Neural cell (in vitro differentiated cells): Measurements from ENCODE around the gene CXCL9.
"Not testable (repeated sequence)": the region's sequence is repeated elsewhere in the genome, so short reads cannot be mapped to it uniquely, and the experiment has no call there.

Experiments used
- EZH2 ChIP-seq: fragments of 200-600, 300-800 bp; shearing (Covaris generic), sonication (generic); IDR thresholded peaks from 2 replicates; pipeline ENCODE4 v1.6.1; 2014; ENCODE audit warnings: antibody characterized with exemption, low read length, borderline replicate concordance, mild to moderate bottlenecking; ENCODE audit not compliant: insufficient read depth, poor library complexity, severe bottlenecking
- MXI1 ChIP-seq: fragments of 450-650 bp; conservative IDR thresholded peaks from 2 replicates; pipeline ENCODE4 v1.6.1; 2014; ENCODE audit warnings: antibody characterized with exemption, mild to moderate bottlenecking; ENCODE audit not compliant: poor library complexity, severe bottlenecking
- POLR2AphosphoS5 ChIP-seq: IDR thresholded peaks from 2 replicates; pipeline ENCODE4 v1.6.1; 2012
- TF ChIP-seq, protein P1 (sequence below): fragments of 450-650 bp; IDR thresholded peaks from 2 replicates; pipeline ENCODE4 v1.5.1; 2014; ENCODE audit warnings: antibody characterized with exemption, mild to moderate bottlenecking, moderate library complexity; ENCODE audit not compliant: poor library complexity, severe bottlenecking

DNA sequence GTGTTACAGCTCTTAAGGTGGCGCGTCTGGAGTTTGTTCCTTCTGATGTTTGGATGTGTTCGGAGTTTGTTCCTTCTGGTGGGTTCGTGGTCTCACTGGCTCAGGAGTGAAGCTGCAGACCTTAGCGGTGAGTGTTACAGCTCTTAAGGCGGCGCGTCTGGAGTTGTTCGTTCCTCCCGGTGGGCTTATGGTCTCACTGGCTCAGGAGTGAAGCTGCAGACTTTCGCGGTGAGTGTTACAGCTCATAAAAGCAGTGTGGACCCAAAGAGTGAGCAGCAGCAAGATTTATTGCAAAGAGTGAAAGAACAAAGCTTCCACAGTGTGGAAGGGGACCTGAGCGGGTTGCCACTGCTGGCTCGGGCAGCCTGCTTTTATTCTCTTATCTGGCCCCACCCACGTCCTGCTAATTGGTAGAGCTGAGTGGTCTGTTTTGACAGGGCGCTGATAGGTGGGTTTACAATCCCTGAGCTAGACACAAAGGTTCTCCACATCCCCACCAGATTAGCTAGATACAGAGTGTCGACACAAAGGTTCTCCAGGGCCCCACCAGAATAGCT is 42.6 kb upstream of the CXCL9 start:
- TF ChIP-seq, protein P1, sequence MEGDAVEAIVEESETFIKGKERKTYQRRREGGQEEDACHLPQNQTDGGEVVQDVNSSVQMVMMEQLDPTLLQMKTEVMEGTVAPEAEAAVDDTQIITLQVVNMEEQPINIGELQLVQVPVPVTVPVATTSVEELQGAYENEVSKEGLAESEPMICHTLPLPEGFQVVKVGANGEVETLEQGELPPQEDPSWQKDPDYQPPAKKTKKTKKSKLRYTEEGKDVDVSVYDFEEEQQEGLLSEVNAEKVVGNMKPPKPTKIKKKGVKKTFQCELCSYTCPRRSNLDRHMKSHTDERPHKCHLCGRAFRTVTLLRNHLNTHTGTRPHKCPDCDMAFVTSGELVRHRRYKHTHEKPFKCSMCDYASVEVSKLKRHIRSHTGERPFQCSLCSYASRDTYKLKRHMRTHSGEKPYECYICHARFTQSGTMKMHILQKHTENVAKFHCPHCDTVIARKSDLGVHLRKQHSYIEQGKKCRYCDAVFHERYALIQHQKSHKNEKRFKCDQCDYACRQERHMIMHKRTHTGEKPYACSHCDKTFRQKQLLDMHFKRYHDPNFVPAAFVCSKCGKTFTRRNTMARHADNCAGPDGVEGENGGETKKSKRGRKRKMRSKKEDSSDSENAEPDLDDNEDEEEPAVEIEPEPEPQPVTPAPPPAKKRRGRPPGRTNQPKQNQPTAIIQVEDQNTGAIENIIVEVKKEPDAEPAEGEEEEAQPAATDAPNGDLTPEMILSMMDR, result not testable (repeated sequence)
- not testable (repeated sequence) for TF ChIP-seq POLR2AphosphoS5, MXI1, EZH2
